Caco-2 (cell line): ENCODE measurements around the gene CRYBA4. TPM values are rescaled to one million over a fixed set of nuclear protein-coding genes. Genes with fewer than 3 reads are reported as not detected.

Source experiments
- BruUV-seq: library from RNA; stranded (reverse); fragments of 400-500 nt; replicated peaks from 2 replicates; lab custom pipeline; 2021; lab: Mats Ljungman, UMichigan
- CTCF ChIA-PET: fragments of 300-600 bp; sonication (Branson Sonifier 250); formaldehyde crosslinking; loops from one replicate; lab custom pipeline; 2022; ENCODE audit warnings: antibody characterized with exemption; lab: Charles Lee
- POLR2A ChIA-PET: fragments of 300-600 bp; sonication (Branson Sonifier 250); formaldehyde crosslinking; loops from one replicate; lab custom pipeline; 2022; ENCODE audit warnings: antibody characterized with exemption; lab: Charles Lee
- DNase-seq, 2 experiments: peaks; one replicate each; pipeline versions ENCODE4 v3.0.0 to v3.0.0-alpha.2; 2020 to 2022
- H3K27me3 ChIP-seq: replicated peaks from 2 replicates; pipeline ENCODE4 v1.6.0; 2011; ENCODE audit warnings: low read length; ENCODE audit not compliant: control insufficient read depth, insufficient read depth
- H3K36me3 ChIP-seq: 2 replicates; pipeline ENCODE4 v1.5.1; 2011; ENCODE audit warnings: low read length; ENCODE audit not compliant: control insufficient read depth, insufficient read depth
- H3K4me1 ChIP-seq: fragments of 250-450 bp; sonication (Bioruptor Pico); 2 replicates; pipeline ENCODE4 v1.5.1; 2020; ENCODE audit warnings: mild to moderate bottlenecking
- H3K4me3 ChIP-seq: 2 replicates; pipeline ENCODE4 v1.5.1; 2011; ENCODE audit warnings: low read depth, mild to moderate bottlenecking, control low read depth, low read length
- H3K9me3 ChIP-seq: fragments of 250-450 bp; sonication (Bioruptor Pico); 2 replicates; pipeline ENCODE4 v1.5.1; 2020; ENCODE audit warnings: mild to moderate bottlenecking, moderate library complexity
- H3K27ac Mint-ChIP-seq: one replicate; pipeline ENCODE4 v1.8.0; 2022; ENCODE audit warnings: mixed read lengths; ENCODE audit not compliant: unreplicated experiment
- H3K27me3 Mint-ChIP-seq: one replicate; pipeline ENCODE4 v1.8.0; 2022; ENCODE audit warnings: mixed read lengths; ENCODE audit not compliant: insufficient read depth, unreplicated experiment
- H3K36me3 Mint-ChIP-seq: one replicate; pipeline ENCODE4 v1.8.0; 2022; ENCODE audit warnings: mild to moderate bottlenecking, mixed read lengths; ENCODE audit not compliant: insufficient read depth, unreplicated experiment
- H3K4me1 Mint-ChIP-seq: one replicate; pipeline ENCODE4 v1.8.0; 2022; ENCODE audit warnings: low read depth, mixed read lengths; ENCODE audit not compliant: unreplicated experiment
- H3K4me3 Mint-ChIP-seq: one replicate; pipeline ENCODE4 v1.8.0; 2022; ENCODE audit warnings: mild to moderate bottlenecking, moderate library complexity, mixed read lengths; ENCODE audit not compliant: unreplicated experiment
- H3K9me3 Mint-ChIP-seq: one replicate; pipeline ENCODE4 v1.8.0; 2022; ENCODE audit warnings: mixed read lengths; ENCODE audit not compliant: unreplicated experiment
- intact Hi-C: fragments of 100-400 bp; cut with micrococcal nuclease; formaldehyde crosslinking; loops from one replicate; pipeline ENCODE4 v1.10.0; 2022; ENCODE audit not compliant: unreplicated experiment
- total RNA-seq: library from RNA; stranded (reverse); gene quantifications from 2 replicates; pipeline ENCODE4 v1.2.3, GENCODE V29; 2022
- TF ChIP-seq, protein P1 (sequence below), 2 experiments: fragments of 200-600 bp in 1 of 2; IDR thresholded peaks; 1 replicate in 1 of 2; 2 replicates in 1 of 2; pipeline versions ENCODE4 v1.5.1 to v1.8.0; 2011 to 2022; ENCODE audit warnings: antibody characterized with exemption in 1 of 2, control low read depth in 1 of 2, inconsistent platforms in 1 of 2, low read depth in 1 of 2, low read length in 1 of 2, mild to moderate bottlenecking in 1 of 2, moderate library complexity in 1 of 2; ENCODE audit not compliant: insufficient read depth in 1 of 2, severe bottlenecking in 1 of 2, unreplicated experiment in 1 of 2

The CRYBA4 gene
- total RNA-seq, 1 experiment from 2014 or later: 0.68 TPM

DNA sequence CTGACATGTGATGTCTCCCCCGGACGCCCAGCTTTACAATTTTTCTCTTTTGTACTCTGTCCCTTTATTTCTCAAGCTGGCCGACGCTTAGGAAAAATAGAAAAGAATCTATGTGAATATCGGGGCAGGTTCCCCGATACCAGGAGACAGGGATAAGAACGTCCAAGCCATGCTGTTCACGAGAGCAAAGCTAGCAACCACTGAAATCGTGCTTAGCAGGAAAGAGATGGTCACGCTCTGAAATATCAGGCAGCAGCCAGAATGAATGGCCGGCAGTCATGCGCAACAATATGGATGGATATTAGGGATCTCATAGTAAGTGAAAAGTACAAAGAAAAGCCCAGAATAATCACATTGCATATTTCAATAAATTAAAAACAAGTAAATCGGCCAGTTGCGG, 7.4 kb upstream of the CRYBA4 start:
- intact Hi-C loops: no loop called here
- POLR2A ChIA-PET: no interaction called here
- no peak for DNase-seq
- Mint-ChIP-seq H3K36me3 (peaks cover 4% of the 10 kb centered on the region), H3K4me3 (no peak overlapping the region), H3K9me3 (no peaks in the 10 kb centered on the region), H3K27ac (no peak overlapping the region), H3K27me3 (peaks cover 6% of the 10 kb centered on the region), H3K4me1 (no peaks in the 10 kb centered on the region)
- H3K9me3 ChIP-seq: no peaks in the 10 kb centered on the region
- BruUV-seq: no TSS peak
- no peaks in the 10 kb centered on the region for H3K4me1 ChIP-seq
- no peaks in the 10 kb centered on the region for H3K27me3 ChIP-seq
- TF ChIP-seq, protein P1, sequence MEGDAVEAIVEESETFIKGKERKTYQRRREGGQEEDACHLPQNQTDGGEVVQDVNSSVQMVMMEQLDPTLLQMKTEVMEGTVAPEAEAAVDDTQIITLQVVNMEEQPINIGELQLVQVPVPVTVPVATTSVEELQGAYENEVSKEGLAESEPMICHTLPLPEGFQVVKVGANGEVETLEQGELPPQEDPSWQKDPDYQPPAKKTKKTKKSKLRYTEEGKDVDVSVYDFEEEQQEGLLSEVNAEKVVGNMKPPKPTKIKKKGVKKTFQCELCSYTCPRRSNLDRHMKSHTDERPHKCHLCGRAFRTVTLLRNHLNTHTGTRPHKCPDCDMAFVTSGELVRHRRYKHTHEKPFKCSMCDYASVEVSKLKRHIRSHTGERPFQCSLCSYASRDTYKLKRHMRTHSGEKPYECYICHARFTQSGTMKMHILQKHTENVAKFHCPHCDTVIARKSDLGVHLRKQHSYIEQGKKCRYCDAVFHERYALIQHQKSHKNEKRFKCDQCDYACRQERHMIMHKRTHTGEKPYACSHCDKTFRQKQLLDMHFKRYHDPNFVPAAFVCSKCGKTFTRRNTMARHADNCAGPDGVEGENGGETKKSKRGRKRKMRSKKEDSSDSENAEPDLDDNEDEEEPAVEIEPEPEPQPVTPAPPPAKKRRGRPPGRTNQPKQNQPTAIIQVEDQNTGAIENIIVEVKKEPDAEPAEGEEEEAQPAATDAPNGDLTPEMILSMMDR (IDR thresholded peaks at IDR 0.05; ENCODE audit: insufficient read depth in 1 of 2, low read depth in 1 of 2, low read length in 1 of 2, severe bottlenecking in 1 of 2, unreplicated experiment in 1 of 2): no peak
- no peak overlapping the region for H3K4me3 ChIP-seq
- no peaks in the 10 kb centered on the region for H3K36me3 ChIP-seq
- CTCF ChIA-PET: no interaction called here

- Histone ChIP-seq H3K4me3 (no peak overlapping the region), H3K27me3 (no peaks in the 10 kb centered on the region), H3K4me1 (no peaks in the 10 kb centered on the region), H3K9me3 (no peaks in the 10 kb centered on the region), H3K36me3 (no peaks in the 10 kb centered on the region)
- POLR2A ChIA-PET: no interaction called here
- H3K9me3 Mint-ChIP-seq: no peaks in the 10 kb centered on the region
- no TSS peak for BruUV-seq
- TF ChIP-seq, protein P1 (IDR thresholded peaks at IDR 0.05; ENCODE audit: insufficient read depth in 1 of 2, low read depth in 1 of 2, low read length in 1 of 2, severe bottlenecking in 1 of 2, unreplicated experiment in 1 of 2): no peak
- H3K4me1 Mint-ChIP-seq: no peaks in the 10 kb centered on the region
- H3K27ac Mint-ChIP-seq: no peak overlapping the region
- no peak overlapping the region for H3K4me3 Mint-ChIP-seq
- intact Hi-C loops: no loop called here
- CTCF ChIA-PET: interaction anchor here (0.7 kb wide), 1 partner anchor 105 kb away, joined by 3 read pairs; no protein-coding TSS in a partner anchor
- no peak for DNase-seq
- peaks cover 4% of the 10 kb centered on the region for H3K27me3 Mint-ChIP-seq
- peaks cover 4% of the 10 kb centered on the region for H3K36me3 Mint-ChIP-seq
These were observed 6.6 kb upstream of the CRYBA4 start for GRCh38 chr22:26615149-26615548.

- Mint-ChIP-seq H3K9me3 (no peaks in the 10 kb centered on the region), H3K27me3 (peaks cover 4% of the 10 kb centered on the region), H3K4me1 (no peaks in the 10 kb centered on the region), H3K4me3 (no peak overlapping the region), H3K27ac (no peak overlapping the region), H3K36me3 (peaks cover 4% of the 10 kb centered on the region)
- CTCF ChIA-PET: interaction anchor here (0.7 kb wide), 1 partner anchor 105 kb away, joined by 3 read pairs; no protein-coding TSS in a partner anchor
- no peak overlapping the region for H3K4me3 ChIP-seq
- intact Hi-C loops: no loop called here
- no peaks in the 10 kb centered on the region for H3K27me3 ChIP-seq
- TF ChIP-seq, protein P1 (IDR thresholded peaks at IDR 0.05; ENCODE audit: insufficient read depth in 1 of 2, low read depth in 1 of 2, low read length in 1 of 2, severe bottlenecking in 1 of 2, unreplicated experiment in 1 of 2): no peak
- no peaks in the 10 kb centered on the region for H3K9me3 ChIP-seq
- POLR2A ChIA-PET: no interaction called here
- no peaks in the 10 kb centered on the region for H3K4me1 ChIP-seq
- no peak for DNase-seq
- no TSS peak for BruUV-seq
- H3K36me3 ChIP-seq: no peaks in the 10 kb centered on the region
These were observed 5.8 kb upstream of the CRYBA4 start for GRCh38 chr22:26615830-26616435.
